Epithelial cell of proximal tubule (primary cell): ENCODE data around the gene DUOXA1. TPM values are rescaled to one million over a fixed set of nuclear protein-coding genes. Genes with fewer than 3 reads are reported as not detected.
"Not testable (repeated sequence)": the region's sequence is repeated elsewhere in the genome, so short reads cannot be mapped to it uniquely, and the experiment has no call there.

Experiments
- DNase-seq: peaks from one replicate; pipeline ENCODE4 v3.0.0-alpha.2; 2011; ENCODE audit warnings: low read depth
- H3K4me3 ChIP-seq: 2 replicates; pipeline ENCODE4 v1.5.1; 2011; ENCODE audit warnings: low read depth, mild to moderate bottlenecking, low read length
- total RNA-seq: library from RNA; depleted of rRNA; stranded (reverse); fragments of >200 nt; gene quantifications from 2 replicates; pipeline ENCODE4 v1.2.3, GENCODE V29; 2015

Gene DUOXA1
- total RNA-seq, 1 donor from 2014 or later = 0.46 TPM

DNA sequence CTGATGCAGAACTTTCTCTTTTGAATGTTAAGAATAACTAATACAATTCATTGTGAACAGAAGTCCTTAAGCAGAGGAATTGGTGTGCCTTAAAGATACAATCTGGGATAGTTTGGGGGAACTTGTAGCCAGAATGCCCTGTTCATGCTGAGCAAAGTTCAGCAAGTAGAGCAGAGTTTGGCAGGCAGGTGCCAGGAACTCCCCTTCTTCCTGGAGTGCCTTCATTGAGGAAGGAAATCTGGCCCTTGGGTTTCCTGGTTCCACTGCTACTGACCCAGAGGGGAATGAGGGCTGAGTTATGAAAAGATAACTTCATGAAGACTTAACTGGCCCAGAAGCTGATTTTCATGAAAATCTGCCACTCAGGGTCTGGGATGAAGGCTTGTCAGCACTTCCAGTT, 56.1 kb downstream of the DUOXA1 start:
- DNase-seq, H3K4me3 ChIP-seq: not testable (repeated sequence)

DNA sequence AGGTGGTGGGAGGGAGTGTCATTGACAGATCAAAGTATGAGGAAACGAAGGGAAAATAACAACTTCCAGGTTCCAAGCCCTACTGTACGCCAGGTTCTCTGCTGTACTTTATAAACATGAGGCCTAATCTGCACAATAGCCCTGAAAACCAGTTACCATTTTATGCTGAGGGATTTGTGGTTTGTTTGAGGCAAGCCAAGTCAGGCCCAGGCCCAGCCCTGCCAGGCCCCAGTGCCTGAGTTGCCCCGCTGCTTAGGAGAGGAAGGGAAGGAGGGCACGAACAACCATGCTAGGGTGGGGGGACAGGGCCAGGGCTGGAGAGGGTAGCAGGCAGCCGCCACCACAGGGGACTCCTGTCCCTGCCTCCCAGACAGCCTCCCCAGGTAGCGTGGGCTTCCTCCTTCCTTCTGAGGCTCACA, 59.7 kb downstream of the DUOXA1 start:
- H3K4me3 ChIP-seq, DNase-seq: not testable (repeated sequence)

Other genes starting within 250 kb of the DUOXA1 start
- gene TERB2, start 173.2 kb downstream of the DUOXA1 start, total RNA-seq = not detected in 2 replicates
- gene SORD, start 106.7 kb downstream of the DUOXA1 start, total RNA-seq = 32.7 and 36.2 TPM in 2 replicates
- gene DUOX2, start 15.7 kb downstream of the DUOXA1 start, total RNA-seq = not detected in 2 replicates
- gene DUOXA2, start 15.6 kb downstream of the DUOXA1 start, total RNA-seq = not detected in 2 replicates
- gene DUOX1, start 115 bp upstream of the DUOXA1 start, total RNA-seq = 0.12 and 0.22 TPM in 2 replicates
- gene SHF, start 58.1 kb upstream of the DUOXA1 start, total RNA-seq = 0.80 and 1.1 TPM in 2 replicates
- gene SLC28A2, start 122.4 kb upstream of the DUOXA1 start, total RNA-seq = not detected in 2 replicates
- 4.7 and 9.9 TPM in 2 replicates for gene GATM, start 248.7 kb upstream of the DUOXA1 start, total RNA-seq